Spleen (tissue), 11 donors: Measurements from ENCODE around the gene CAMTA1. TPM values are rescaled to one million over a fixed set of nuclear protein-coding genes. Genes with fewer than 3 reads are reported as not detected.
A peak's percentile ranks its signal among the peaks of the same experiment; 100 is the strongest.

ENCODE experiments used
- DNase-seq: peaks from one replicate; pipeline ENCODE4 v3.0.0-alpha.2; 2020
- H3K27ac ChIP-seq, 8 donors: fragments of 200-600 bp; sonication (generic) in 7 of 8; 1 replicate in 4 of 8; 2 replicates in 4 of 8; pipeline versions ENCODE4 v1.5.0 to v1.8.0; 2016 to 2021; ENCODE audit warnings: inconsistent platforms in 4 of 8, mild to moderate bottlenecking in 4 of 8, moderate library complexity in 1 of 8
- H3K27me3 ChIP-seq, 7 donors: fragments of 200-600 bp; sonication (generic) in 6 of 7; replicated peaks in 1 of 7; 1 replicate in 4 of 7; 2 replicates in 3 of 7; pipeline versions ENCODE4 v1.5.0 to v1.8.0; 2016 to 2021; ENCODE audit warnings: inconsistent platforms in 3 of 7, mild to moderate bottlenecking in 1 of 7
- H3K36me3 ChIP-seq, 6 donors: fragments of 200-600 bp; sonication (generic) in 5 of 6; 1 replicate in 4 of 6; 2 replicates in 2 of 6; pipeline versions ENCODE4 v1.5.0 to v1.8.0; 2016 to 2021; ENCODE audit warnings: inconsistent platforms in 2 of 6
- H3K4me1 ChIP-seq, 6 donors: fragments of 200-600 bp; sonication (generic) in 5 of 6; 1 replicate in 3 of 6; 2 replicates in 3 of 6; pipeline versions ENCODE4 v1.5.0 to v1.8.0; 2016 to 2021; ENCODE audit warnings: inconsistent platforms in 3 of 6
- H3K4me3 ChIP-seq, 8 donors: fragments of 200-600 bp; sonication (generic) in 7 of 8; 1 replicate in 4 of 8; 2 replicates in 4 of 8; pipeline versions ENCODE4 v1.5.0 to v1.8.0; 2016 to 2021; ENCODE audit warnings: inconsistent platforms in 4 of 8, mild to moderate bottlenecking in 4 of 8, moderate library complexity in 2 of 8
- H3K9me3 ChIP-seq, 8 donors: fragments of 200-600 bp; sonication (generic) in 7 of 8; 1 replicate in 4 of 8; 2 replicates in 4 of 8; pipeline versions ENCODE4 v1.5.0 to v1.8.0; 2016 to 2021; ENCODE audit warnings: inconsistent platforms in 4 of 8
- CTCF ChIP-seq, 11 experiments: fragments of 200-600 bp in 7 of 11; fragments of 450-650 bp in 4 of 11; sonication (generic) in 4 of 11; IDR thresholded peaks in 8 of 11; conservative IDR thresholded peaks in 3 of 11; 1 replicate in 7 of 11; 2 replicates in 4 of 11; pipeline versions ENCODE4 v1.4.0 to v1.8.0; 2016 to 2021; ENCODE audit warnings: antibody characterized with exemption in 11 of 11, inconsistent platforms in 4 of 11, mild to moderate bottlenecking in 1 of 11
- POLR2A ChIP-seq, 3 donors: fragments of 450-650 bp; IDR thresholded peaks; one replicate each; pipeline ENCODE4 v1.5.1; 2017; ENCODE audit warnings: antibody characterized with exemption in 3 of 3, mild to moderate bottlenecking in 1 of 3
- POLR2AphosphoS5 ChIP-seq, 3 donors: sonication (generic); formaldehyde crosslinking; IDR thresholded peaks; one replicate each; pipeline ENCODE4 v1.5.1; 2017; ENCODE audit warnings: antibody characterized with exemption in 3 of 3
- WGBS, 5 donors: extraction: QIAGEN DNeasy Blood & Tissue Kit in 3 of 5; methylation state at CpG; one replicate each; pipeline versions ENCODE4 v1.1.5 to v1.1.7; 2013 to 2018; 5-methylcytosine and 5-hydroxymethylcytosine counted together
- intact Hi-C: fragments of 100-400 bp; cut with DNase I; formaldehyde crosslinking; loops from one replicate; pipeline ENCODE4 v1.15.0; 2023; ENCODE audit warnings: low total_unique reads
- polyA plus RNA-seq, 3 donors: library from polyadenylated mRNA; stranded (reverse); fragments of 200-250 nt; gene quantifications; one replicate each; pipeline ENCODE4 v1.2.1, GENCODE V29; 2013
- total RNA-seq, 7 donors: library from RNA; depleted of rRNA in 3 of 7; stranded (reverse); fragments of >200 nt in 3 of 7; fragmentation: NEBNext Ultra II Directional in 4 of 7; extraction: Animal tissue kit (Norgen Biotek cat#: 25700) in 4 of 7; gene quantifications; one replicate each; pipeline versions ENCODE4 v1.1.0 to v1.2.1, GENCODE V29; 2016 to 2021
- donor health status: healthy with polysubstance abuse.
- donor health status: DM: no; HTN: no; CAD: no; lungs with moderate emphysema.
- donor health status: DM: no; HTN: no; CAD: no.
- donor health status: Bipolar disorder and iron deficiency.
- donor health status: healthy.
- donor health status: DM: no; HTN: no; CAD: no.
- donor health status: DM: yes; HTN: yes; CAD: no.

Gene CAMTA1
- total and polyA plus RNA-seq, 10 donors, result 53.0 to 106 (median 77.3) TPM

GRCh38 chr1:7222695-7223015, 437.4 kb downstream of the CAMTA1 start:
- TF ChIP-seq POLR2AphosphoS5 (IDR thresholded peaks at IDR 0.05), result no peak
- no peak for TF ChIP-seq CTCF (IDR thresholded peaks at IDR 0.05 in 8 of 11, conservative IDR thresholded peaks at IDR 0.05 in 3 of 11)
- TF ChIP-seq POLR2A (IDR thresholded peaks at IDR 0.05), result no peak
- intact Hi-C loops, result no loop called here
- Histone ChIP-seq H3K4me3 (no peak overlapping the region), H3K9me3 (peaks cover 0 to 6% (median 0%) of the 10 kb centered on the region in 8 donors), H3K36me3 (no peaks in the 10 kb centered on the region), H3K4me1 (no peaks in the 10 kb centered on the region), H3K27ac (no peak overlapping the region), H3K27me3 (peaks cover 0 to 7% (median 0%) of the 10 kb centered on the region in 7 donors)
- DNase-seq, result peak; percentile 63
- WGBS, 5 donors, result 79 to 91% (median 90%) methylated on average over 7 of the region's 7 CpGs

GRCh38 chr1:7223334-7224080, 438.3 kb downstream of the CAMTA1 start:
- peaks cover 0 to 7% (median 0%) of the 10 kb centered on the region in 7 donors for H3K27me3 ChIP-seq
- TF ChIP-seq POLR2A (IDR thresholded peaks at IDR 0.05) (no peak), POLR2AphosphoS5 (IDR thresholded peaks at IDR 0.05) (no peak), CTCF (IDR thresholded peaks at IDR 0.05 in 8 of 11, conservative IDR thresholded peaks at IDR 0.05 in 3 of 11) (no peak)
- intact Hi-C loops, result no loop called here
- H3K4me3 ChIP-seq, result no peak overlapping the region
- DNase-seq, result no peak
- H3K27ac ChIP-seq, result no peak overlapping the region
- H3K36me3 ChIP-seq, result no peaks in the 10 kb centered on the region
- no peaks in the 10 kb centered on the region for H3K4me1 ChIP-seq
- peaks cover 0 to 6% (median 0%) of the 10 kb centered on the region in 8 donors for H3K9me3 ChIP-seq
- 88 to 94% (median 91%) methylated on average over 9 of the region's 9 CpGs for WGBS, 5 donors

- DNase-seq, result peak; percentile 48
- Histone ChIP-seq H3K4me3 (no peak overlapping the region), H3K4me1 (no peaks in the 10 kb centered on the region), H3K27ac (no peak overlapping the region), H3K27me3 (peaks cover 0 to 11% (median 0%) of the 10 kb centered on the region in 7 donors), H3K36me3 (no peaks in the 10 kb centered on the region), H3K9me3 (peaks cover 0 to 6% (median 0%) of the 10 kb centered on the region in 8 donors)
- no peak for TF ChIP-seq POLR2A (IDR thresholded peaks at IDR 0.05)
- TF ChIP-seq CTCF (IDR thresholded peaks at IDR 0.05 in 8 of 11, conservative IDR thresholded peaks at IDR 0.05 in 3 of 11), result no peak
- no peak for TF ChIP-seq POLR2AphosphoS5 (IDR thresholded peaks at IDR 0.05)
- 72 to 88% (median 81%) methylated on average over 10 of the region's 10 CpGs for WGBS, 5 donors
- intact Hi-C loops, result no loop called here
These were observed 438.9 kb downstream of the CAMTA1 start for GRCh38 chr1:7224081-7224534.

GRCh38 chr1:7224644-7225043, 439.4 kb downstream of the CAMTA1 start:
- intact Hi-C loops, result no loop called here
- WGBS, 5 donors, result 73 to 82% (median 77%) methylated on average over 12 to 13 of the region's 13 CpGs

More at GRCh38 chr1:7224644-7225043, 439.4 kb downstream of the CAMTA1 start:
- Histone ChIP-seq H3K4me1 (no peaks in the 10 kb centered on the region), H3K27me3 (peaks cover 0 to 11% (median 0%) of the 10 kb centered on the region in 7 donors), H3K9me3 (peaks cover 0 to 4% (median 0%) of the 10 kb centered on the region in 8 donors), H3K36me3 (no peaks in the 10 kb centered on the region), H3K4me3 (no peak overlapping the region), H3K27ac (no peak overlapping the region)
- TF ChIP-seq POLR2A (IDR thresholded peaks at IDR 0.05), result no peak
- no peak for TF ChIP-seq CTCF (IDR thresholded peaks at IDR 0.05 in 8 of 11, conservative IDR thresholded peaks at IDR 0.05 in 3 of 11)
- DNase-seq, result peak; percentile 50
